Measurements from ENCODE around the gene CTBP2.

DNA sequence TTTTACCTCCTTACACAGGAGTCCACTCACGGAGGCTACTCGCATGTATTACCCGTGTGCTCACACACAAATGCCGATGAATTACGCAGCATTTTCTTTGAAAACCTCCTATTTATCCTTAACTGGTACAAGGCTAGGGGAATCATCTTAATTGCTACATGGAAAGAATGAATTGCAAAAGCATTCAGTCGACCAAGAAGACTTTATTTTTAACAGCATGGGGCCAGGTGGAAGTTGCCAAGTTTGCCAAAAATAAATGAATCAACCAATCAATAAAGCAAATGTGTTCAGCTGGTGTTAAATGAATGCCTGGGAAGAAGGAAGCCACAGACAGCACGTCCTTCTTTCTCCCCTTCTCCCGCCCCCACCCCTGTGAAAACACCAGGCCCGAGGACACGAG lies 55.8 kb downstream of the CTBP2 start:
- no peak for TF ChIP-seq EP300 (IDR thresholded peaks at IDR 0.05)
- TF ChIP-seq CTCF (IDR thresholded peaks at IDR 0.05) = no peak
- TF ChIP-seq POLR2A (IDR thresholded peaks at IDR 0.05) = no peak
- TF ChIP-seq POLR2AphosphoS5 (IDR thresholded peaks at IDR 0.05) = no peak

All from stomach (tissue), 4 donors.